ENCODE data around the gene MTMR10.

The MTMR10 gene

DNA sequence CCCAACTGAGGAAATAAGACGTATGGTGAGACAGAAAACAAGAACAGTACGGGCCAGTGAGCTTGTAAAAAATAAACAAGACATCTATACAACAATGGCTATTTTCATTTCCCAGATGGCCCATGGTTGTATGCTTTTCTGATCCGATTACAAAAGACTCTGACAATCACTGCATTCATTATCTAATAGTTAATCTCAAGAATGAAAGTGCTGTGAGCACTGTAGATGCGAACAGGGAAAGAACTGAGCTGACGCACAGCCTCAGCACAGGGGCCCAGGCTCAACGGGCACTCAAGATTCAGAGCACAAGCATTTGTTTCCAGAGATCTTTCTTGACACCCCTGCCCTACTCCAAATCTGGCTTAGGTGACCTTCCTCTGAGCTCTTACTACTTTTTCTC, 6.9 kb downstream of the MTMR10 start:
- DNase-seq (ENCODE audit: low read depth) = no peak
- no peak overlapping the region for H3K4me3 ChIP-seq (ENCODE audit: low read length)
- TF ChIP-seq, protein P1, sequence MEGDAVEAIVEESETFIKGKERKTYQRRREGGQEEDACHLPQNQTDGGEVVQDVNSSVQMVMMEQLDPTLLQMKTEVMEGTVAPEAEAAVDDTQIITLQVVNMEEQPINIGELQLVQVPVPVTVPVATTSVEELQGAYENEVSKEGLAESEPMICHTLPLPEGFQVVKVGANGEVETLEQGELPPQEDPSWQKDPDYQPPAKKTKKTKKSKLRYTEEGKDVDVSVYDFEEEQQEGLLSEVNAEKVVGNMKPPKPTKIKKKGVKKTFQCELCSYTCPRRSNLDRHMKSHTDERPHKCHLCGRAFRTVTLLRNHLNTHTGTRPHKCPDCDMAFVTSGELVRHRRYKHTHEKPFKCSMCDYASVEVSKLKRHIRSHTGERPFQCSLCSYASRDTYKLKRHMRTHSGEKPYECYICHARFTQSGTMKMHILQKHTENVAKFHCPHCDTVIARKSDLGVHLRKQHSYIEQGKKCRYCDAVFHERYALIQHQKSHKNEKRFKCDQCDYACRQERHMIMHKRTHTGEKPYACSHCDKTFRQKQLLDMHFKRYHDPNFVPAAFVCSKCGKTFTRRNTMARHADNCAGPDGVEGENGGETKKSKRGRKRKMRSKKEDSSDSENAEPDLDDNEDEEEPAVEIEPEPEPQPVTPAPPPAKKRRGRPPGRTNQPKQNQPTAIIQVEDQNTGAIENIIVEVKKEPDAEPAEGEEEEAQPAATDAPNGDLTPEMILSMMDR (IDR thresholded peaks at IDR 0.05; ENCODE audit: insufficient read depth, low read depth, low read length, missing control alignments) = no peak

DNA sequence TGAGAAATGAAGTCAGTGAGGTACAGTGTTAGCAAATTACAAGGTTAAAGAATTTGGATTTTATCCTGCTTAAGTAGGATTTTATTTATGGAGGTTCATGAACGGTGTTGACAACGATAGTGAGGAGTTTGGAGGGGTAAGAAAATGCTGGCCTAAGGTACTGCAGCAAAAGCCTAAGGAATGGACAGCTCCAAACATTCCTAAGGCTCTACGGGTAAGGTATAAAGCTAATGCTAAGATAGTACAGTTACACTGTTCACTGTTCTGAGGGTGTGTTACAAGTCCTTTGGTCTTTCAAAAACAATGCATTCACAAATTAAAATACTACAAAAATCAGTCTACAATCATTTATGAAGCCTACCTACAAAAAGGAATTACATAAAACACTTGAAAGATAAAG, 7.3 kb downstream of the MTMR10 start:
- TF ChIP-seq, protein P1 (IDR thresholded peaks at IDR 0.05; ENCODE audit: insufficient read depth, low read depth, low read length, missing control alignments) = no peak
- H3K4me3 ChIP-seq (ENCODE audit: low read length) = no peak overlapping the region
- no peak for DNase-seq (ENCODE audit: low read depth)

DNA sequence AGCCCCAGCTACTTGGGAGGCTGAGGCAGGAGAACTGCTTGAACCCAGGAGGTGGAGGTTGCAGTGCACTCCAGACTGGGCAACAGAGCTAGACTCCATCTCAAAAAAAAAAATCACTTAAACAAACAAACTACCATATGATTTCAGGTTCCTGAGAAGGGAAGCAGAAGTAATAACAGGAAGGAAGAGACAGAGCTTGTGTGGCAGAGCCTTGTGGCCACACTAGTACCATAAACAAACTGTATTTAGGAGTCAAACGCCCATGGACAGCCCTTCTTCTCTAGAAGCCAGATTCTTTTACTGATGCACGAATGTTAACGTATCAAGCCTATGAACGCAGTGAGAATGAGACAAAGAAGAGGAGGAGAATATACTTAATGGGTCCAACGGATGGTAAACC, 12.0 kb downstream of the MTMR10 start:
- DNase-seq (ENCODE audit: low read depth) = no peak
- TF ChIP-seq, protein P1 (IDR thresholded peaks at IDR 0.05; ENCODE audit: insufficient read depth, low read depth, low read length, missing control alignments) = no peak
- H3K4me3 ChIP-seq (ENCODE audit: low read length) = no peak overlapping the region

DNA sequence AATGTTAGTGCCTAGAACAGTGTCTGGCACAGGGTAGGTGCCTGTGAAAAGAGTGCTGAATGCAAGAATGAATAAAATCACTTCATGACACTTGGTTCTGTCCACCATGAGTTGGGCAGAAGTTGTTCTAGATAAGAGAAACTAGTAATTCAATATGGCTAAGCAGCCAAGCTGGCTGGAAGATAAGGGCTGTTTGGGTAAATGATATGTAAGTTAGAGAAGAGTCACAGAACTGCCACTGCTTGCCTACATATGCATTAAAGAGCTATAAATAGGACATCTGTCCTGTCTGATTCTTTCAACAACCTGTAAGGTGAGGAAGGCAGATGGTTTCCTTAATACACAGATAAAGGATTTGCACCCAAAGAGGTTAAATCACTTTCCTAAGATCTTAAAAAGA, 13.1 kb downstream of the MTMR10 start:
- H3K4me3 ChIP-seq (ENCODE audit: low read length) = no peak overlapping the region
- TF ChIP-seq, protein P1 (IDR thresholded peaks at IDR 0.05; ENCODE audit: insufficient read depth, low read depth, low read length, missing control alignments) = no peak
- no peak for DNase-seq (ENCODE audit: low read depth)

DNA sequence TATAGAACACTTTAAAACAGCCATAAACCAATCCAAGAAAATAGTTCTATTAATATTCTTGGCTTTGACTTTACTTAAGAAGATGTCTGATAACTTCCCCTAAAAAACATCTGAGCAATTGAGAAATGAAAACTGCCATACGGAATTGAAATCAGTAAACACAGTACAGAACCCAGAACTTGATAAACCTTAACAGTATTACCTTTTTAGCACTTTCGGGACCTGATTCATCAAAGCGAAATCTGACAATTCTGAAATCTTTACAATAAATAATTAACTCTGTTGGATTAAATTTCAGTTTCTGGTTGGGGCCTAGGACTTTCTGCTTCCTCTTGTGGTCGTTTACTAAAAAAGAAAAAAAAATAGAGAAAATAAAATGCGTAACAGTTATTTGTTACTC, 17.3 kb downstream of the MTMR10 start:
- TF ChIP-seq, protein P1 (IDR thresholded peaks at IDR 0.05; ENCODE audit: insufficient read depth, low read depth, low read length, missing control alignments) = no peak
- DNase-seq (ENCODE audit: low read depth) = no peak

DNA sequence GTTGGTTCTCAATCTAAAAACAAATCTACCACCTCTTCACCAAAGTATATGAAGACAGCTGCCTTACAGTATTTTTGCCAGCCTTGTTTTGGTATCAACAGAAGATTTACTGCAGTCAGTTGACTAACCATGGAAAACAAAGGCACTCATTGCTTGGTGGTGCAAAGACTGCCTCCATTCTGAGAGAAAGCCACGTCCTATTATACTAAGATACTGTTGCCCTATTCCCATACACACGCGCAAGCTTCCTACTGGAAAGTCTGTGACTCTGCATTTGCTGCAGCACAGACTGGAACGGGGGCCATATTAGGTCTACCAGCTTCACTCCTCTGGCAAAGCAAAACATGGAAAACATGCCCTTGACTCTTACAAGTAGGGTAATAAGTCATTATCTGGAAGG, 18.0 kb downstream of the MTMR10 start:
- H3K4me3 ChIP-seq (ENCODE audit: low read length) = no peak overlapping the region
- TF ChIP-seq, protein P1 (IDR thresholded peaks at IDR 0.05; ENCODE audit: insufficient read depth, low read depth, low read length, missing control alignments) = no peak
- no peak for DNase-seq (ENCODE audit: low read depth)

More for the DNA sequence above, 17.3 kb downstream of the MTMR10 start:
- no peak overlapping the region for H3K4me3 ChIP-seq (ENCODE audit: low read length)

DNA sequence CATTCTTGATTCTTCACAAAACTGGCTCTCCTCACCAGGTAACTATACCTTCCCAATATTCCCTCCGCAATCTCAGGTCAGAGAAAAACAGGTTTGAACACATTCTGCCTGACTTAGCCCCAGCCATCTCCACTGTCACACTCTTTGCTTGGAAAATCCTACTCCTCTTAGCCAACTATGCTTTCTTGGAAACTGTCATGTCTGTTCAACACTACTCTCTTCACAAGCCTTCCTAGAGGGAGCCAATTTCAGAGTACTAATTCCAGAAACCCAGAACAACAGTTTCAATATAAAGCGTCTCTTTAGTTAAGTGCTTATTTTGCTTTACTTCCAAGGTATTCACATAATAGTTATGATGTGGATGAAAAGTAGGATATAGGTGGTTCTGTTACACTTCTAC, 21.7 kb downstream of the MTMR10 start:
- TF ChIP-seq, protein P1 (IDR thresholded peaks at IDR 0.05; ENCODE audit: insufficient read depth, low read depth, low read length, missing control alignments) = no peak
- H3K4me3 ChIP-seq (ENCODE audit: low read length) = no peak overlapping the region
- DNase-seq (ENCODE audit: low read depth) = peak; percentile 18
